A549 treated with GW870086 at 1 μM for 4 hours (cell line): ENCODE measurements around the gene EI24. TPM values are rescaled to one million over a fixed set of nuclear protein-coding genes. Genes with fewer than 3 reads are reported as not detected.

ENCODE experiments used
- total RNA-seq: library from RNA; stranded (reverse); fragments of 200-300 nt; extraction: Qiagen RNA extraction; gene quantifications from 5 replicates; pipeline ENCODE4 v1.2.3, GENCODE V29; 2022; ENCODE audit warnings: low read depth

EI24 gene
- 103 to 111 TPM (median 107 TPM) in 5 replicates for total RNA-seq

GRCh38 chr11:125568970-125569914 lies at the start of gene EI24:
EI24 (plus strand) TSS chr11:125569477; CDS start chr11:125572528, 3,051 bp downstream.

GRCh38 chr11:125592305-125593113 lies 23.2 kb downstream of the EI24 start, which contains the start of gene STT3A:
STT3A (plus strand) TSS chr11:125592852; CDS start chr11:125595916, 3,064 bp downstream.

GRCh38 chr11:125624756-125625213 lies 55.5 kb downstream of the EI24 start, which contains the start of gene CHEK1:
CHEK1 (plus strand) TSS chr11:125625163; CDS start chr11:125626769, 1,606 bp downstream.

Other genes starting within 250 kb of the EI24 start
- 0.49 to 0.85 TPM (median 0.55 TPM) in 5 replicates for gene FEZ1, start 73.2 kb upstream of the EI24 start, total RNA-seq
- 88.1 to 107 TPM (median 97.5 TPM) in 5 replicates for gene STT3A, start 23.4 kb downstream of the EI24 start, total RNA-seq
- gene CHEK1, start 55.7 kb downstream of the EI24 start, total RNA-seq = 28.6 to 33.7 TPM (median 32.0 TPM) in 5 replicates
- gene ACRV1, start 111.4 kb downstream of the EI24 start, total RNA-seq = not detected in 5 replicates
- gene PATE1, start 176.8 kb downstream of the EI24 start, total RNA-seq = not detected in 5 replicates
- gene PATE2, start 209.4 kb downstream of the EI24 start, total RNA-seq = not detected in 5 replicates
- gene PATE3, start 218.7 kb downstream of the EI24 start, total RNA-seq = not detected in 5 replicates